Activated gamma-delta T cell (primary cell): ENCODE data around the gene DGCR8.
A peak's percentile ranks its signal among the peaks of the same experiment; 100 is the strongest.

Experiments
- DNase-seq: peaks from one replicate; lab custom pipeline; 2025; lab: John Stamatoyannopoulos, UW

DGCR8 gene

DNA sequence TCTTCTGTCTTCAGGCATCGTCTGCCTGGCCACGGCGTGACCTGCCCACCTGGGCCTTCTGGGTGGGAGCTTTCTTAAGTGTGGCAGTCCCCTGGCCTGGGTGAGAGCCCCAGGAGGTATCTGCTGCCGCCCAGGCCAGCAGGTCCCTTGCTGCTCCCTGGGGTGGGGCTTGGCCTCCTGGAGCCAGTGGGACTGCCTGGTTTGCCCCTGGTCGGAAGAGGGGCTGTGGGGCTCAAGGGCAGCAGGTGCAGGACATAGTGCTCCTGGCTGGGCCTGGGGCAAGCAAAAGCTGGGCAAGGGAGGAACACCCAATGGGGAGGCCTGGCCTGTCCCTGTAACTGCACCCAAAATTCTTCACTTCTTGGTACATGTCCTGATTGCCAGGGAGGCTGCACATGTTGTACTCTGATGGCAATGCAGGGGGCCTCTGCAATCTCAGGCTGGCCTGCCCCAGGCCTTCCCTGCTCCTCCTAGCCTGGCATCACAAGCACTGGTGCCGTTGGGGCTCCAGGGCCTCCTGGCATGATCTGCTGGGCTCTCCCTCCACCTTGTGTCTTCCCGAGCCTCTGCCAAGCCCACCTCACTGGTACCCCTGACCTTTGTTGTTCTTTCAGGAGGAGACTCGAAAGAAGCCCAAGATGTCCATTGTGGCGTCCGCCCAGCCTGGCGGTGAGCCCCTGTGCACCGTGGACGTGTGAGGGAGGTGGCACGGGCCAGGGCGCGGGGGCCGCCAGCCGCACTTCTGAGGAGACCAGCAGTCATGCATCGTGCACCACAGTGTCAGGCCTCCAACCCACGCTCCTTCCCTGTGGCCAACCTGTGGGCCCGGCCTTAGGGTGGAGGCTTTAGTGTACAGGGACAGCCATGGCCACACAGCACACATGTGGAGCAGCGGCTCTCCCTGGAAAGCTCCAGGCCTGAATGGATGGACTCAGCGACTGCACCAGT lies 29.6 kb downstream of the DGCR8 start:
- DNase-seq: no peak

DNA sequence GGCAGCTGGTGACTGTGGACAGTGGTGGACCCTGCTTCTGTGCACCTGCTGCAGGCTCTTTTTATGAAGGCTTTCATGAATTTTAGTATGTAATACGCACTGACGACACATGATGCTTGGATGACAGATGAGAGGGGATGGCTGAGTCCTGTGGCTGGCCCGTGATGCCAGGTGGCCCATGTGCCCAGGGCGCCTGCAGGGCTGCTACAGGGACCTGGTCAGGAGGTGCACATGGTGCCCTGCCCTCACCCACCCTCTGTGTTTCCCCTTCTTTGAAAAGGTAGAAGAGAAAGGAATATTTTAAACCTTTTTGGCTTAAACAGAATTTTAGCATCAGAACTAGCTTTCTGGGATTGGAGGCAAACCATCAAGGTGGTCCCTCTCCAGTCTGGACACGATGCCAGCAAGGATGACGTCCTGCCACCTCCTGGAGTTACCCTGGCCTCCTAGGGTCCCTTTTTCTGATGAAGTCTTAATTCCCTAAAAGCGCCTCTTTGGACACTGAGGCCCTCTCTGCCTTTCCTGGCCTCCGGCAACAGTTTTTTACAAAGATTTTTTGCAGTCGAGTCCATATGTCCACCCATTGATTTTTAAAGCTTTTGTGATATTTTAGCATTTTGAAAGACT lies 30.4 kb downstream of the DGCR8 start:
- DNase-seq: no peak

DNA sequence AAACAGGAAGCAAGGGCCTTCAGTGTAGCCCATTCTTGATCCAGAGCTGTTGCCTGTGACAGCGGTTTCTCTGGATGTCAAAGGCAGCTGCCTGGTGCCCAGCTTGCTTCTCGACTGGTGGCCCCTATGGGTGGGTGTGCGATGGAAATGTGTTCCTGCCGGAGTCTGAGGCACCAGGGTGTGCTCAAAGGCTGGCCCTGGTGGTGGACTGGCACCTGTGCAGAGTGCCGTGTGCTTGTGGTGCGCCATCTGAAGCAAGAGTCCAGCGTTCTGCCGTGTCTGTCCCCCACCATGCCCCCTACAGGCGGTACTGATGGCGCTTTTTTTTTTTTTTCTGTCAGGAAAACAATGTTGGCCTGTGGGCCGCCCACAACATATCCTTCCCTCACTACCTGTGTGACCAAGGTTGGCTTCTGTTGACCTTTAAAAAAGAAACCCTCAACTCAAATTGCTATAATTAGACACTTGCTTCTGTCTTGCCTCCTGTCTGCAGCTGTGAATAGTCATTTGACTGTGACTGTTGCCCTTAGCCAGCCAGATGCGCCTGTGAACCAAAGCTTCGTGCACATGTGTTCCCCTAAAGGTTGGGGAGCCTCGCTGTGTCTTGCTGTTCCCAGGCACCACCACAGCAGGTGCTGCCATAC lies 31.1 kb downstream of the DGCR8 start:
- no peak for DNase-seq

DNA sequence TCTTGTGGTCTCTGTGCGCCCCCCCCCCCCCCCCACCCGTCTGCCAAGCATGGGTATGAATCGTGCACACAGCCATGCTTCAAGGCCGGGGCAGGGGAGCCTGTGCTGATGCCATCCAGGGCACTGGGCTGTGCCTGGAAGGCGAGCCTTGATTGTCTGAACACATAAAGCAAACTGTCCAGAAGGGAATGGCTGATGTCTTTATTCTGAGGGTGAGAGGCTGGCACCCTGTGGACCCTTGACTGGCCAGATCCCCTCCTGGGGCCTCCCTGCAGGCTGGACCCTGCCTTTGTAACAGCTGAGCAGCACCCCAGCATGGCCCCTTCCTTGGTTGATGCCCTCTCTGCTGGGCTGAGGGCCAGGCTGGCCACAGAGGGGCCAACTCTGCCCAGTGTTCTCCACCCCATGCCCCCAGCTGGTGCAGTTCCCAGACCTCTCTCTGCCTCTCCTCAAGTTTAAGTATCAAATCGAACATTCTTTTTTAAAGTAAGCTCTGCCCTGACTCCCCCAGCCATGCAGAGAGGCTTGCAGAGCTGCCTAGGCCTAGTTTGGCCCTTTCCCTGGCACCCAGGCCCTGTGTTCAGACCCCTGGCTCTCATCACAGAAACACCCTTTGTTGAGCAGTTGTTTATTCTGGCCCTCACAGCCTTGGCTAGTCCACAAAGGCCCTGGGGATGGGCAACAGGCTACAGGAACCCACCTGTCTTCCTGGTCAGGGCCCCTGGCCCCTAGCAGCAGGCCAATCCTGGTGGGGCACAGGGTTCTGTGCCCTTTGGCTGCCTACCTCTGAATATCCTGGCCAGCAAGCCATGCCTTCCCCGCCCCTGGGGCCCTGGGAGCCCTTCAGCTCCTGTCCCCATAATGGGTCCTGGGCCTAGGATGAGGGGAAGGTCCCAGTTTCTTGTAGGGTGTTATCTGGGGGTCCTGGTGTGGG lies 31.9 kb downstream of the DGCR8 start:
- DNase-seq: no peak

DNA sequence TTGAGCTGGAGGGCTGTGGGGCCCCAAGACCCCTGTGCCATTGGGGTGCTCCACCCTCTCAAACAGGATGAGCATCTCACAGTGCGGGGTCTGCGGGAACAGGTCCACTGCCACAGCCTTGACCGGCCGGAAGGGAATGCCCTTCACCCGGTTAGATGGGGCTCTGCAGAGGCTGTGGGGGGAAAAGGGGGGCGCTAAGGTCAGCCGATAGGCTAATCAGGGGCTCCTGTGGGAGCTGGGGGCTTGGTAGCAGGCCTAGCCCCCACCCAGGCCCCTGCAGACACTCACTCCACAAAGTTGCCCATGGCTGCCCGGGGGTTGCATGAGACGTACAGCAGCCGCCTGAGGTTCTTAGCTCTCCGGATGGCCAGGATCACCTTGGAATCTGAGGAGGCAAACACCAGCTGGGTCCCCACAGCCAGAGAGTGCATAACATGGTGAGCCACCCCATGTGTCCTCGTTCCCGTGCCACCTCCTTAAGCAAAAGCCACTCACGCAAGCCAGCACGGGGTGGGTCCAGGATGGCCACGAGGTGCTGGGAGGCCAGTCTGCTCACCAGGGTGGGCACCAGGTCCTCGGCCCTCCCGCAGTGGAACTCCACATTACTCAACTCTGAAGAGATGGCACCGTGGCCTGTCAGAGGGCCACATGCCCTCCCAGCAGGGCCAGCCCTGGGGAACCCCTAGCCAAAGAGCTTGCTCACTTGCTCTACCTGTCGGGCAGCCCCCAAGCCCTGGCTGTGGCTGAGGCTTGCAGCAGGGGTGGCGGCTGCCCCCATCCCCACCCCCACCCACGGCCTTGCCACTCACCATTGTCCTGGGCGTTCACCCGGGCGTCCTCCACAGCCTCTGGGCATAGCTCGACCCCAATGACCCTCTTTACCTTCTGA lies 32.8 kb downstream of the DGCR8 start:
- no peak for DNase-seq

DNA sequence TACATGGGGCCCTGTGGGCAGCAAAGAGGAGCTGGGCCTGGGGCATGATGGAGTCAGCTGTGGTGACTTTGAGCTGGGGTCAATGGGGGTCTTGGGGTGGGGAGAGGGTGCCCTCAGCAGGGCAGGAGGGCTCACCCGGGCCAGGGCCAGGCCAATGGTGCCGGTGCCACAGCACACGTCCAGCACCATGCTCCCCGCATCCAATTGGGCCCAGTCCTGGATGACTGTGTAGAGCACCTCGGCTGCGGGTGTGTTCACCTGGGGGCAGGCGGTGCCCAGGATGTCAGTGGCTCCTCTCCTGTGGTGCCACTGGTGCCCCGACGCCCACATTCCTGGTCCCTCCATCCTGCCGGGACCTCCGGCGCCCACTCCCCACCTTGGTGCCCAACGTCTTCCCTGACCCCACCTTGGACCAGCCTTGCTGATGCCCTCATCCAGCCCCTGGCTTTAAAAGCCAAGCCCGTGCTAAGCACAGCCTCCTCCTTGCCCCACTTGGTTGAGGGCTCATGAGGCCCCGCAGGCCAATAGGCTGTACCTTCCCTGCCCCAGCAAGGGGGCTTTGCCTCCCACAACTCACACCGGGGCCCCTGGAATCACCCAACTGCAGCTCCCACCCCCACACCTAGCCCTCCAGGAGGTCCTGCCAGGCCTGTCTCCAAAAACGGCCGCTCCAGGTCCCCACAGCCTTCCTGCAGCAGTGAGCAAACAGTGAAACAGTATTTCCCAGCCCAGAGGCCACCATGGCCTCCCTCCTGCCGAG lies 33.7 kb downstream of the DGCR8 start:
- no peak for DNase-seq

DNA sequence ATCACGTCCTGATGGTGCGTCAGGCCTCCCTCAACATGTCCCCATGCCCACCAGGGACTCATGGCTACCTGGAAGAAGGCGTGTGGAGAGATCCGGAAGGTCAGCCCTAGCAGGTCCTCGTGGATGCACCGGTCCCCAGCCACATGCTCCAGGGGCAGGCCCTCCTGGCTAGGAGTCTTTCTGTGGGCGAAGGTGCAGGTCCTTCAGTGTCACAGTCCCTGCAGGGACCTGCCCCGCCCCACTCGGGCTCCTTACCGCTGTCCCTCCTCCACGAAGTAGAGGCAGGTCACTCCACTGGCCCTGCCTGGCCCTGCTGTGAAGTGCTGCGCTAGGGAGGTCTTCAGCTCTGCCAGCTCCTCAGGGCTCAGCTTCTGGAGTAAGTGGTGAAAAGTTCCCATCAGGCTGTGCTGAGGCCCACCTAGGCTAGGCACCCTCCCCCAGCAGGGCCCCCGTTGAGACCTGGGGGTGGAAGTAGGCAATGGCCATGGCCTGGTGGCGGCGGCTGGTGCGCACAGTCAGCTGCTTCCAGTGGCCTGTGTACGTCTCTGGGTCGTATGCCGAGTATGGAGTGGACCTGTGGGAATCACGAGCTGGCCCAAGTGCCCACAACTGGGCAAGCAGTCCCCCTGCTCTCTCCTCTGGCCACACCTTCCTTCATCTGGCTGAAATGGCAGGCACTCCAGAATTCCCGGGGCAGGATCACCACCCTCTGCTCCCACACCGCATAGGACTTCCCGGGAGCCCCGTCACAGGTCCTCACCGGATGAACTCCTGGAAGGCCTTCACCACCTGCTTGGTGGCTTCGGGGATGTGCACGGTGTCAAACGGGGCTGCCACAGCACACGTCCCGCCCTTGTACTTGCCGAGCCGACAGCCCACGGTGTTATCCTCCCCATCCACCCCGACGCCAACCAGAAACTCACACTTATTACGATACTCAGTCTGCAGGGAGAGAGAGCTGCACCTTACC lies 34.8 kb downstream of the DGCR8 start:
- DNase-seq: no peak

DNA sequence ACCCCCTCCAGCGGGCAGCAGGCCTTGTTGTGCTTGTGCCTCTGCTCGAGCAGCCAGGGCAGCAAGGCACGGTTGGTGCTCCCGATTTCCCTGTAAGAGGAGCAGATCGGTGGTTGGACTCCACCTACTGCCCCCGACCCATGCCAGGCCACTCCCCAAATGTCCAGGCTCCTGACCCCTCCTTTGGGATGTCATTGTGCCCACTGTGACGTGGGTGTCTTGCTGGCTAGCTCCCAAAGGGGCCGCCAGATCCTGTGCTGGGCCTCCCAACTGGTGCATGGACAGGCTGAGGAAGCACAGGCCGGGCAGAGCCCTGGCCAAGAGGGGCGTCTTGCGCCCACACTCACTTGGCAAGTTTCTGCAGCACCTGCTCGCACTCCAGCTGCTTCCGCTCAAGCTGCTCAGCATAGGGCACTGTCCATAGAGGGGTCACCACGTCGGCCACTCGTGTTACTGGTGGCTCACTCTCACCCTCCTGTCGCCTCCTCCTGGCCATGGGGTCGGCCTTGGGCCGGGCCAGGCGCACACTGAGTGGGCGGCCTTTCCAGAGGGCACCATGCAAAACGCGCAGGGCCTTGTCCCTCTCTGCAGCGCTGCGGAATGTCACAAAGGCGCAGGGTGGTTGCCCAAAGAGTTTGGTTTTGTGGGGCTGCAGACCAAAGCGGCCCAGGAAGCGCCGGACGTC lies 35.8 kb downstream of the DGCR8 start, which contains the start of gene RANBP1:
Gene RANBP1 (plus strand): TSS at position 414 of the 685 bp plus-strand sequence. CDS start 81 bp downstream, at position 495.
- DNase-seq: no peak

DNA sequence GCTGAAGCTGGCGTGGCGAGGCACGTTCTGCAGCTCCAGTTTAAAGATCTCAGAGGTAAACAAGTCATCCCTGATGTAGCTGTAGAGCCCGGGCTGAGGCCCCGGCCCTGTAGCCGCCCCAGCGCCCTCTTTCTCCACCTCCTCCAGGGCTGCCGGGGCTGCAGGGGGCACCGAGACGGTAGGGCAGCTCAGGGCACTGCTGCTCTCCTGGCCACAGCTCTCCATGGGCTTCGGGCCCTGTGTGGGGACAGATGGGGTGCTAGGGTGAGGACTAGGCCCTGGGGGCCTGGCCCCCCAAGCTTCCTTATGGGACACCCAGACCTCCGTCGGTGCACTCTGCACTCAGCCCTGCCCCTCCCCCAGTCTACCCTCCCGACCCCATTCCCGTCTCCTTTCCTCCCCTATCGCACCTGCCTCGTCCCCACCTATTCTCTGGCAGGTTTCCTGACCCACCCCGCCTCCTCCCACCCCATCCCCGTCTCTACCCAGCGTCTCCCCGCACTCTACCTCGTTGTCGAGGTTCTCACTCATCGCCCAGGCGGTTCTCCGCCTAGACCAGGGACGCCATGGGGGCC lies 36.4 kb downstream of the DGCR8 start:
- DNase-seq: no peak

DNA sequence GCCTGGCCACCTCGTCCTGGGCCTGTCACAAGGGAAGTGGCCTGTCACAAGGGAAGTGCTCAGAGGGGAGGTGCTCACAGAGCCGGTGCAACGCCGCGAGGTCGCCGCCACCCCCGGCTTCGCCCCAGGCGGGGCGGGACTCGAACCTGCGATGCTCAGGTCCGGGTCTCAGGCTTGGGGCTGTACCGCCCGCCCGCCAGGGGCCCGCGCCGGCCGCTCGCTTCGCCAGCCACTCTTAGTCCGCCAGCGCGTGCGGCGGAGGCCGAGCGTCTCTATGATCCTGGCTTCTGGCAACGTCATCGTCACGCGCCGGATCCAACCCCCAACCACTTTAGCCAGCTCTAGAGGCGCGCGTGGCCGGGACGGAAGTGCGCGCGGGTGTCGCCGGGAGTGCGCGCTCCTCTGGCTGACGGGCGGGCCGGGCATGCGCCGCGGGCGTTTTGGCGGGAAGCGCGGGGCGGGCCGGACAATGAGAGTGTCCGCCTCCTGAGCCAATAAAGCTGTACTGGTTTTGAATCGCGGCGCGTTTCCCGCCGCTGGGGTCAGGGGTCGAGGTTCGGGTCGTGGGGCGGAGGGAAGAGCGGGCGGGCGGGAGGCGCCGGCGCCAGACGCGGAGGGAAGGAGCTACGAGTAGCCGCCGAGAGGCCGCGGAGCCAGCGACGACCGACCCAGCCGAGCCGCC lies 37.1 kb downstream of the DGCR8 start, which contains the start of gene TRMT2A:
Gene TRMT2A (minus strand): TSS at position 276 of the 682 bp plus-strand sequence. CDS start 320 bp downstream, outside the sequence.
- peak; percentile 95 for DNase-seq

DNA sequence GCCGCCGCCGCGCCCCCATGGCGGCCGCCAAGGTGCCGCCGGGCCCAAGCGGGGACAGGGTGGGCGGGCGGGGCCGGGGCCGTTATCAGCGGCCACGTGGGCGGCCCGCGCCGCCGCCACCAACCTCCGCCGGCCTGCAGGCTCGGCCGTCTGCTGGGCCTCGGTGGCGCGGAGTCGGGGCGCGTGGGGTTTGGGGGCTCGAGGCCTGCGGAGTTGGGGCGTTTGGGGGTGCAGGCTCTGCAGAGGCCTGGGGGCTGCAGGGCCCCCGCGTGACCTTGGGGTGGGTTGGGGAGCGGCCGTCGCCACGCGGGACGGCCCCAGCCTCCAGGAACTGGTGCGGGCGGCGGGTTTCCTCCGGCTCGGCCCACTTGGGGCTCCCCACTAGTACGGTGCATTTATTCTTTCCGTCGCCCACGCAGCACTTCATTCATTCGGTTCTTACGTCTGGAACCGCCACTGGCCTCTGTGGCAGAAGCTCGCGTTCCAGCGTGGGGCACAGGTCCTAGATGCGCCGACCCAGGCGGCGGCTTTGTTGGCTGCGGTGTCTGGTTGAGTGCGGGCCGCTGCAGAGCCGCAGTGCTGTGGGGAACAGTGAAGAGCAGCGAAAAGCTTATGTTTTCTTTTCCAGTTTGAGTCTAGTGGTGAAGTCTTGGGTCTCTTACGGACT lies 37.7 kb downstream of the DGCR8 start:
- peak; percentile 48 for DNase-seq

DNA sequence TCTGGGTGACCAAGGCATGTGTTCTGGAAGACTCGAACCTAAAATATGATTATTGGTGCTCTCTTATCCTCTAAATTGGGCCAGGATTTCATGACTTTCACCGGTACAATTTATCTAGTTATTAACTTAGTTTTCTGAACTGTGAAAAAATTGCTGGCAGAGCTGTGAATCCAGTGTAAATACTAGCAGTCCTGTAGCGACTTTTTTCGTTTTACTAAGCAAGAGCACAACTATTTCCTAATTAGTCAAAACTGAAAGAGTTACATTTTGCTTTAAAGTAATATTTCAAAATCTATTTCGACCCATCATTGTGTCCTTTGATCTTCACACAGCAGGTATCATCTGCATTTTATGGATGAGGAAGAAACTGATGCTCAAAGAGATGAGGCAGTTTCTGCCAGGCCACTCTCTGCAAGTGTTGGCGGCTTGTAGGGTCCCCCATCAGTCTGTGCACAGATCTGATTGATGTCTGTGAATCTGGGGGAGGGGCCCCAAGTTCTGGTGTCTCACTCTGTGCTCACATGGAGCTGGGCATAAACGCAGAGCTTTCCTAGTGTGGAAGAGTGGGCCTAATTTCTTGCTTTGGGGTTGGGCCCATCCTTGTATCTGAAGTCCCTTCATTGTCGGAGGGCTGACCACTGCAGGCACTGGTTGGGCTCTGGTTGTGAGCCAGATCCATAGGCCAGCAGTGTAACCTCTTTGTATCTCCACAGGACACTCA lies 38.4 kb downstream of the DGCR8 start:
- DNase-seq: no peak

DNA sequence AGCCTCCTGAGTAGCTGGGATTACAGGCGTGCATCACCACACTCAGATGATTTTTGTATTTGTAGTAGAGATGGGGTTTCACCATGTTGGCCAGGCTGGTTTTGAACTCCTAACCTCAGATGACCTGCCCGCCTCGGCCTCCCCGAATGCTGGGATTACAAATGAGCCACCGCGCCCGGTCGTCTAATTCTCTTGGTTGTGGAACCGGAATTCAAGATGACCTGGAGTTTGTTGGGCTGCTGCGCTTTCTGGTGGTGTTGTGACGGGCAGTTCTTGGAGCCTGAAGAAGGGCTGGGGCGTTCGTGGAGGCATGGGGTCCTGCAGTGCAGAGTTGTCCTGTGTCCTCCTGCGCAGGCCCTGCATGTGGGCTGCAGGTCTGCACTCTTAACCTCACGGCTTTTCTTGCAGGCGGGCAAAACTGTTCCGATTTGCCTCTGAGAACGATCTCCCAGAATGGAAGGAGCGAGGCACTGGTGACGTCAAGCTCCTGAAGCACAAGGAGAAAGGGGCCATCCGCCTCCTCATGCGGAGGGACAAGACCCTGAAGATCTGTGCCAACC lies 41.9 kb downstream of the DGCR8 start:
- no peak for DNase-seq

DNA sequence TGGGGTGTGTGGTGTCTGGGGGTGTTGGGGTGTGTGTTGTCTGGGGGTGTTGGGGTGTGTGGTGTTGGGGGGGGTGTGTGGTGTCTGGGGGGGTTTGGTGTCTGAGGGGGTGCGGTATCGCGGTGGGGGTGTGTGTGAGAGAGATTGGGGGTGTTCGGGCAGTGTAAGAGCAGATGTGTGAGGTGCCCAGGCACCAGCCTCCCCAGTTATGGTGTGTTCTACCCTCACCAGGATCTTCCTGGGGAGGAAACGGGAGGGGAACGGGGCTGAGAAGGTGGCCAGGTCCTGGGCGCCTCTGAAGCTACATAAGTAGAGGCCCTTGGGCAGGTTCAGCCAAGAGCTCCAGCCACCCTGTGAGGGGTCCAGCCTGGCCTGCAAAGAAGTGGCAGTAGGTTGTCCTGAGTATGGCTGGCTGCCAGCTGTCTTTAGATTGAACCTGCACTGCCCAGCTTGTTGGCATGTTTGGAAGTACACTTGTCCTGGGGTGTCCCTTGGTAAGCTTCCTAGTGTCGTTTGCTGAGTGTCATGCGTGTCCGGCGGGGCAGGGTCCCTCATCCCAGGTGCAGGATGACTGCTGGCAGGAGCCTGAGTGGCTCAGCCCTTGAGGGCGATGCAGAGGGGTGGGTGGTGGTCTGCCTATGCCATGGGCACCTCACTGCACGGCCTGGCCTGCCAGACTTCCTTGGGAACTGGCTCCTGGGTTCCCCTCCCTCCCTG lies 43.5 kb downstream of the DGCR8 start:
- no peak for DNase-seq
